K562 (cell line): ENCODE data around the gene TMEM245. TPM values are rescaled to one million over a fixed set of nuclear protein-coding genes. Genes with fewer than 3 reads are reported as not detected.
A peak's percentile ranks its signal among the peaks of the same experiment; 100 is the strongest.

Experiments used
- ATAC-seq: fragments of 200-7000 bp; cut with Tn5 transposase; 3 replicates; pipeline ENCODE4 v1.9.1; 2020; ENCODE audit warnings: moderate library complexity
- BruUV-seq: library from RNA; stranded (reverse); fragments of 400-500 nt; replicated peaks from 2 replicates; lab custom pipeline; 2021; lab: Mats Ljungman, UMichigan
- CTCF ChIA-PET: fragments of 300-600 bp; formaldehyde crosslinking; extraction: SDS; loops from one replicate; lab custom pipeline; 2021; ENCODE audit warnings: low intra/inter-chr PET ratio; lab: Yijun Ruan, JAX
- POLR2A ChIA-PET: fragments of 300-600, 350-650 bp; sonication (Branson Sonifier 250); formaldehyde crosslinking; extraction: SDS; loops from one replicate; lab custom pipeline; 2021; ENCODE audit warnings: antibody characterized with exemption, inconsistent platforms; lab: Yijun Ruan, JAX
- DNase-seq, 4 experiments: peaks; one replicate each; pipeline versions ENCODE4 v3.0.0 to v3.0.0-alpha.2; 2011 to 2018; ENCODE audit warnings: low spot score in 3 of 4, mixed read lengths in 3 of 4; ENCODE audit errors: extremely low read depth in 1 of 4
- FAIRE-seq: peaks from 2 replicates; lab custom pipeline; 2011; peaks lifted over from hg19 to GRCh38; lab: Jason Lieb, UNC
- H2AFZ ChIP-seq: 2 replicates; pipeline ENCODE4 v1.6.0; 2011; ENCODE audit warnings: low read depth, low read length, control low read depth, inconsistent platforms
- H3K27ac ChIP-seq: fragments of 200-600 bp; 3 replicates; pipeline ENCODE4 v1.8.0; 2011; ENCODE audit warnings: low read depth, mild to moderate bottlenecking, control low read depth, inconsistent platforms, low read length, moderate library complexity, mixed read lengths; ENCODE audit errors: extremely low read depth
- H3K27me3 ChIP-seq, 2 experiments: fragments of 300-600 bp in 1 of 2; 2 replicates in 1 of 2; 3 replicates in 1 of 2; pipeline versions ENCODE4 v1.6.0 to v1.8.0; 2011; ENCODE audit warnings: inconsistent platforms in 2 of 2, low read length in 2 of 2, mild to moderate bottlenecking in 1 of 2, mixed read lengths in 1 of 2, moderate library complexity in 1 of 2; ENCODE audit not compliant: control insufficient read depth in 2 of 2, insufficient read depth in 2 of 2
- H3K36me3 ChIP-seq: fragments of 300-600 bp; 3 replicates; pipeline ENCODE4 v1.8.0; 2011; ENCODE audit warnings: mild to moderate bottlenecking, low read length, inconsistent platforms; ENCODE audit not compliant: control insufficient read depth, insufficient read depth
- H3K4me1 ChIP-seq, 2 experiments: fragments of 200-600 bp in 1 of 2; replicated peaks in 1 of 2; 2 replicates in 1 of 2; 3 replicates in 1 of 2; pipeline versions ENCODE4 v1.5.1 to v1.8.0; 2011; ENCODE audit warnings: inconsistent platforms in 2 of 2, low read length in 2 of 2, mild to moderate bottlenecking in 1 of 2, mixed read lengths in 1 of 2, moderate library complexity in 1 of 2; ENCODE audit not compliant: control insufficient read depth in 2 of 2, insufficient read depth in 2 of 2
- H3K4me2 ChIP-seq: 2 replicates; pipeline ENCODE4 v1.6.1; 2011; ENCODE audit warnings: low read length, control low read depth, inconsistent platforms, mixed read lengths; ENCODE audit not compliant: insufficient read depth
- H3K4me3 ChIP-seq: fragments of 200-600 bp; sonication (generic), shearing (Covaris generic); 2 replicates; pipeline ENCODE4 v1.5.1; 2016; ENCODE audit warnings: control low read depth, inconsistent platforms
- H3K79me2 ChIP-seq: fragments of 200-600 bp; 3 replicates; pipeline ENCODE4 v1.8.0; 2011; ENCODE audit warnings: low read length, inconsistent platforms; ENCODE audit not compliant: control insufficient read depth, insufficient read depth
- H3K9ac ChIP-seq, 2 experiments: 2 replicates each; pipeline versions ENCODE4 v1.6.0 to v1.6.1; 2011; ENCODE audit warnings: low read depth in 2 of 2, low read length in 2 of 2, control low read depth in 1 of 2, inconsistent platforms in 1 of 2, mild to moderate bottlenecking in 1 of 2, mixed read lengths in 1 of 2; ENCODE audit not compliant: insufficient read depth in 1 of 2
- H3K9me1 ChIP-seq: one replicate; pipeline ENCODE4 v1.6.0; 2011; ENCODE audit warnings: inconsistent platforms, mild to moderate bottlenecking, low read length, moderate library complexity; ENCODE audit not compliant: control insufficient read depth, insufficient read depth
- H3K9me3 ChIP-seq: replicated peaks from 2 replicates; pipeline ENCODE4 v1.5.1; 2011; ENCODE audit warnings: low read depth, low read length, inconsistent platforms; ENCODE audit not compliant: control insufficient read depth, insufficient read depth
- H4K20me1 ChIP-seq: replicated peaks from 2 replicates; pipeline ENCODE4 v1.6.1; 2011; ENCODE audit warnings: low read length, inconsistent platforms, mixed read lengths; ENCODE audit not compliant: control insufficient read depth, insufficient read depth
- CBFA2T3 ChIP-seq: fragments of 450-650 bp; IDR thresholded peaks from 2 replicates; pipeline ENCODE4 v1.6.1; 2017
- CBX1 ChIP-seq: sonication (generic); IDR thresholded peaks from 2 replicates; pipeline ENCODE4 v1.6.1; 2016; ENCODE audit warnings: antibody characterized with exemption, low read depth, mild to moderate bottlenecking
- GATA2 ChIP-seq: sonication (generic); formaldehyde crosslinking; IDR thresholded peaks from 2 replicates; pipeline ENCODE4 v1.4.0; 2020; ENCODE audit warnings: mild to moderate bottlenecking, missing genetic modification reagents
- GTF2A2 ChIP-seq: IDR thresholded peaks from 2 replicates; pipeline ENCODE4 v1.6.1; 2016; ENCODE audit warnings: mild to moderate bottlenecking, missing genetic modification characterization, missing compliant biosample characterization
- IRF2 ChIP-seq: sonication (generic); formaldehyde crosslinking; IDR thresholded peaks from 2 replicates; pipeline ENCODE4 v1.8.1; 2022; ENCODE audit warnings: mild to moderate bottlenecking, missing genetic modification reagents
- KLF16 ChIP-seq: IDR thresholded peaks from 2 replicates; pipeline ENCODE4 v1.6.1; 2016; ENCODE audit warnings: antibody characterized with exemption
- NFIC ChIP-seq: fragments of 450-650 bp; IDR thresholded peaks from 2 replicates; pipeline ENCODE4 v1.6.1; 2017; ENCODE audit warnings: mild to moderate bottlenecking, inconsistent platforms
- NFXL1 ChIP-seq: fragments of 450-650 bp; formaldehyde crosslinking; IDR thresholded peaks from 2 replicates; pipeline ENCODE4 v1.4.0; 2021; ENCODE audit warnings: mild to moderate bottlenecking
- SIN3B ChIP-seq: fragments of 450-650 bp; IDR thresholded peaks from 2 replicates; pipeline ENCODE4 v1.6.1; 2017; ENCODE audit warnings: low read depth, mild to moderate bottlenecking, moderate library complexity
- SMAD4 ChIP-seq: fragments of 250-450 bp; sonication (Bioruptor Pico); conservative IDR thresholded peaks from 2 replicates; pipeline ENCODE4 v1.8.0; 2021; ENCODE audit warnings: inconsistent platforms, mild to moderate bottlenecking, moderate library complexity
- ZBTB33 ChIP-seq: sonication (generic); formaldehyde crosslinking; IDR thresholded peaks from 2 replicates; pipeline ENCODE4 v1.8.1; 2023; ENCODE audit warnings: mild to moderate bottlenecking, missing genetic modification reagents
- WGBS: fragments of 100-300 bp; shearing (Covaris generic); methylation state at CpG from one replicate; pipeline ENCODE4 v1.1.6; 2016; ENCODE audit warnings: low coverage, mixed read lengths; ENCODE audit not compliant: insufficient coverage; ENCODE audit errors: missing lambda C conversion rate; 5-methylcytosine and 5-hydroxymethylcytosine counted together
- in situ Hi-C: fragments of 300-500 bp; cut with MboI; formaldehyde crosslinking; loops from 4 replicates; pipeline ENCODE4 v1.15.0; 2018; ENCODE audit warnings: inconsistent platforms, mixed read lengths
- intact Hi-C: fragments of 100-400 bp; cut with micrococcal nuclease; formaldehyde crosslinking; loops from 2 replicates; pipeline ENCODE4 v1.14.2; 2022
- polyA plus RNA-seq, 8 experiments: library from polyadenylated mRNA; depleted of rRNA in 4 of 8; stranded (reverse) in 5 of 8; unstranded in 3 of 8; fragments of >200 nt; fragmentation: Nextera tagmentation in 2 of 8; fragmentation: Illumina TruSeq in 1 of 8; extraction: Ambion mirVana in 2 of 8; extraction: Trizol in 1 of 8; gene quantifications; 2 replicates each; pipeline versions ENCODE4 v1.2.1 to v1.2.3, GENCODE V29; 2011 to 2014; ENCODE audit warnings: inconsistent platforms in 1 of 8, missing spikeins in 1 of 8
- total RNA-seq, 7 experiments: library from RNA; depleted of rRNA in 6 of 7; stranded (reverse); fragments of >200 nt in 6 of 7; fragmentation: Illumina TruSeq in 2 of 7; extraction: Trizol in 2 of 7; gene quantifications; 2 replicates each; pipeline versions ENCODE4 v1.2.1 to v1.2.3, GENCODE V29; 2011 to 2021; ENCODE audit warnings: low replicate concordance in 1 of 7
- TF ChIP-seq, protein P1 (sequence below): sonication (generic); formaldehyde crosslinking; IDR thresholded peaks from 2 replicates; pipeline ENCODE4 v1.9.0; 2022; ENCODE audit warnings: mild to moderate bottlenecking, missing genetic modification reagents
- TF ChIP-seq, protein P2 (sequence below): fragments of 450-650 bp; formaldehyde crosslinking; IDR thresholded peaks from 2 replicates; pipeline ENCODE4 v1.4.0; 2020; ENCODE audit warnings: mild to moderate bottlenecking, moderate library complexity

The TMEM245 gene
- total and polyA plus RNA-seq, 9 of the 15 experiments (the other 6 are each of a cell fraction or from before 2014, with no cell fraction given): 8.5 to 43.2 (median 24.3) TPM

GRCh38 chr9:109036744-109037680 is 82.7 kb downstream of the TMEM245 start:
- FAIRE-seq (no peak), ATAC-seq (no peak), DNase-seq (no peak)
- in situ Hi-C loops: no loop called here
- H3K4me3 ChIP-seq: no peak overlapping the region
- no peak overlapping the region for H3K4me2 ChIP-seq
- H3K9me1 ChIP-seq: no peaks in the 10 kb centered on the region
- no TSS peak for BruUV-seq
- H3K79me2 ChIP-seq: no peaks in the 10 kb centered on the region
- no peak overlapping the region for H2AFZ ChIP-seq
- TF ChIP-seq SIN3B (no peak), GTF2A2 (tag) (no peak), CBX1 (no peak), NFIC (0 out of 2 replicates have a peak, but pooled peaks have one; percentile 4), IRF2 (CRISPR knock-in tag) (no peak), ZBTB33 (CRISPR knock-in tag) (peak; percentile 94), CBFA2T3 (no peak), NFXL1 (CRISPR knock-in tag) (no peak), GATA2 (CRISPR knock-in tag) (no peak), KLF16 (no peak), SMAD4 (CRISPR knock-in tag) (no peak)
- TF ChIP-seq, protein P1, sequence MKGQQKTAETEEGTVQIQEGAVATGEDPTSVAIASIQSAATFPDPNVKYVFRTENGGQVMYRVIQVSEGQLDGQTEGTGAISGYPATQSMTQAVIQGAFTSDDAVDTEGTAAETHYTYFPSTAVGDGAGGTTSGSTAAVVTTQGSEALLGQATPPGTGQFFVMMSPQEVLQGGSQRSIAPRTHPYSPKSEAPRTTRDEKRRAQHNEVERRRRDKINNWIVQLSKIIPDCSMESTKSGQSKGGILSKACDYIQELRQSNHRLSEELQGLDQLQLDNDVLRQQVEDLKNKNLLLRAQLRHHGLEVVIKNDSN (CRISPR knock-in tag): no peak
- TF ChIP-seq, protein P2, sequence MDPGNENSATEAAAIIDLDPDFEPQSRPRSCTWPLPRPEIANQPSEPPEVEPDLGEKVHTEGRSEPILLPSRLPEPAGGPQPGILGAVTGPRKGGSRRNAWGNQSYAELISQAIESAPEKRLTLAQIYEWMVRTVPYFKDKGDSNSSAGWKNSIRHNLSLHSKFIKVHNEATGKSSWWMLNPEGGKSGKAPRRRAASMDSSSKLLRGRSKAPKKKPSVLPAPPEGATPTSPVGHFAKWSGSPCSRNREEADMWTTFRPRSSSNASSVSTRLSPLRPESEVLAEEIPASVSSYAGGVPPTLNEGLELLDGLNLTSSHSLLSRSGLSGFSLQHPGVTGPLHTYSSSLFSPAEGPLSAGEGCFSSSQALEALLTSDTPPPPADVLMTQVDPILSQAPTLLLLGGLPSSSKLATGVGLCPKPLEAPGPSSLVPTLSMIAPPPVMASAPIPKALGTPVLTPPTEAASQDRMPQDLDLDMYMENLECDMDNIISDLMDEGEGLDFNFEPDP (CRISPR knock-in tag): no peak
- POLR2A ChIA-PET: interaction anchor here (1.0 kb wide), 1 partner anchor 52 kb away, joined by 3 read pairs; no protein-coding TSS in a partner anchor
- H3K9ac ChIP-seq: no peak overlapping the region
- WGBS: 67% methylated on average over 6 of the region's 6 CpGs
- CTCF ChIA-PET: no interaction called here
- no peaks in the 10 kb centered on the region for H4K20me1 ChIP-seq
- H3K27me3 ChIP-seq: no peaks in the 10 kb centered on the region
- no peak overlapping the region for H3K27ac ChIP-seq
- peaks cover 83% of the 10 kb centered on the region for H3K36me3 ChIP-seq
- H3K9me3 ChIP-seq: no peaks in the 10 kb centered on the region
- intact Hi-C loops: no loop called here
- H3K4me1 ChIP-seq: peaks cover 0 to 3% of the 10 kb centered on the region in 2 experiments; a peak in 2 of 5 replicates
